ENCODE results near the gene SLC25A10. TPM values are rescaled to one million over a fixed set of nuclear protein-coding genes. Genes with fewer than 3 reads are reported as not detected.
A peak's percentile ranks its signal among the peaks of the same experiment; 100 is the strongest.

SLC25A10 gene
- total RNA-seq, 4 donors from 2014 or later = 37.1 to 109 (median 64.1) TPM

GRCh38 chr17:81697261-81698044 is 14.6 kb upstream of the SLC25A10 start:
- no peaks in the 10 kb centered on the region for H3K27me3 ChIP-seq
- no peak overlapping the region for H3K4me3 ChIP-seq
- H3K36me3 ChIP-seq = peaks cover 0 to 89% (median 0%) of the 10 kb centered on the region in 3 donors
- no peaks in the 10 kb centered on the region for H3K9me3 ChIP-seq
- DNase-seq = no peak
- peaks cover 8 to 20% (median 11%) of the 10 kb centered on the region in 4 donors for H3K4me1 ChIP-seq
- no peak for TF ChIP-seq POLR2A (IDR thresholded peaks at IDR 0.05)
- TF ChIP-seq CTCF (IDR thresholded peaks at IDR 0.05) = no peak
- no peak overlapping the region for H3K27ac ChIP-seq

GRCh38 chr17:81700353-81701287 is 11.5 kb upstream of the SLC25A10 start:
- H3K27me3 ChIP-seq = no peaks in the 10 kb centered on the region
- H3K4me1 ChIP-seq = peaks cover 8 to 33% (median 16%) of the 10 kb centered on the region in 4 donors
- H3K4me3 ChIP-seq = no peak overlapping the region
- H3K36me3 ChIP-seq = peaks cover 0 to 61% (median 0%) of the 10 kb centered on the region in 3 donors
- DNase-seq = no peak
- TF ChIP-seq CTCF (IDR thresholded peaks at IDR 0.05) (no peak), POLR2A (IDR thresholded peaks at IDR 0.05) (no peak)
- H3K27ac ChIP-seq = no peak overlapping the region
- H3K9me3 ChIP-seq = no peaks in the 10 kb centered on the region

GRCh38 chr17:81701288-81702071 is 10.6 kb upstream of the SLC25A10 start:
- H3K27me3 ChIP-seq = no peaks in the 10 kb centered on the region
- TF ChIP-seq POLR2A (IDR thresholded peaks at IDR 0.05) = no peak
- peak in 1 of 6 experiments; percentile 14 for TF ChIP-seq CTCF (IDR thresholded peaks at IDR 0.05)
- no peaks in the 10 kb centered on the region for H3K9me3 ChIP-seq
- peaks cover 8 to 33% (median 16%) of the 10 kb centered on the region in 4 donors for H3K4me1 ChIP-seq
- peak overlapping the region in 3 of 4 donors; percentile 55 to 95 (median 94) for H3K27ac ChIP-seq
- no peak for DNase-seq
- peaks cover 0 to 61% (median 0%) of the 10 kb centered on the region in 3 donors for H3K36me3 ChIP-seq
- peak overlapping the region in 3 of 4 donors; percentile 70 to 78 (median 77) for H3K4me3 ChIP-seq

GRCh38 chr17:81702934-81703746 is 8.9 kb upstream of the SLC25A10 start, which contains the start of gene MRPL12:
TSS of gene MRPL12 (plus strand) at chr17:81703367. CDS start at chr17:81703502, 135 bp downstream.
- Histone ChIP-seq H3K4me3 (peak within 1 kb of the TSS; percentile 70 to 92 (median 78)), H3K4me1 (peaks cover 8 to 33% (median 16%) of the 10 kb centered on the region in 4 donors), H3K27ac (peak within 1 kb of the TSS; percentile 92 to 95 (median 94)), H3K36me3 (peaks cover 0 to 61% (median 0%) of the 10 kb centered on the region in 3 donors), H3K9me3 (no peaks in the 10 kb centered on the region), H3K27me3 (no peaks in the 10 kb centered on the region)
- DNase-seq = peak; percentile 91 to 96 (median 95)
- TF ChIP-seq CTCF (IDR thresholded peaks at IDR 0.05) (peak in 3 of 6 experiments; percentile 52 to 58 (median 55)), POLR2A (IDR thresholded peaks at IDR 0.05) (peak; percentile 82 to 88)
